NCI-H1092 treated with DMSO at 0.1 percent for 48 hours (cell line): ENCODE results near the gene DISC1.
A peak's percentile ranks its signal among the peaks of the same experiment; 100 is the strongest.
"Not testable (repeated sequence)": the region's sequence is repeated elsewhere in the genome, so short reads cannot be mapped to it uniquely, and the experiment has no call there.

Experiments used
- DNase-seq: peaks from one replicate; lab custom pipeline; 2025; lab: John Stamatoyannopoulos, UW

Gene DISC1

DNA sequence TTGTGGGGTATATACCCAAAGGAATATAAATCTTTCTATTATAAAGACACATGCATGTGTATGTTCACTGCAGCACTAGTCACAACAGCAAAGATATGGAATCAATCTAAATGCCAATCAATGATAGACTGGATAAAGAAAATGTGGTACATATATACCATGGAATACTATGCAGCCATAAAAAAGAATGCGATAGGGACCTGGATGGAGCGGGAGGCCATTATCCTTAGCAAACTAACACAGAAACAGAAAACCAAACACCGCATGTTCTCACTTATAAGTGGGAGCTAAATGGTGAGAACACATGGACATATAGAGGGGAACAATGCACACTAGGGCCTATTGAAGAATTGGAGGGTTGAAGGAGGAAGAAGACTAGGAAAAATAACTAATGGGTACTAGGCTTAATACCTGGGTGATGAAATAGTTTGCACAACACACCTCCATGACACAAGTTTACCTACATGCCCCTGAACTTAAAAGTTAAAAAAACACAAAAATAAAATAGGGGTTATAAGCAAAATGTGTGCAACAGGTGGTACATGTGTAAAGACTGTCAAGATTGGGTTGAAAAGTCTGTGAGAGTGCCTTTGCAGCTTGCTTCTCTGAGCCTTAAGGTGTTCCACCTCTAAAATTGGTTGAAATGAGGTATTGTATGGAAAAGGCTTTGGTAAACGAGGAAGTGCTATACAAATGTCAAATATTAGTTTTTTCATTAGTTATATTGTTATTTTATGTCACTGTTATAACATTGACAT, 43.5 kb downstream of the DISC1 start:
- DNase-seq, result not testable (repeated sequence)

GRCh38 chr1:231670755-231671154, 44.2 kb downstream of the DISC1 start:
- no peak for DNase-seq

DNA sequence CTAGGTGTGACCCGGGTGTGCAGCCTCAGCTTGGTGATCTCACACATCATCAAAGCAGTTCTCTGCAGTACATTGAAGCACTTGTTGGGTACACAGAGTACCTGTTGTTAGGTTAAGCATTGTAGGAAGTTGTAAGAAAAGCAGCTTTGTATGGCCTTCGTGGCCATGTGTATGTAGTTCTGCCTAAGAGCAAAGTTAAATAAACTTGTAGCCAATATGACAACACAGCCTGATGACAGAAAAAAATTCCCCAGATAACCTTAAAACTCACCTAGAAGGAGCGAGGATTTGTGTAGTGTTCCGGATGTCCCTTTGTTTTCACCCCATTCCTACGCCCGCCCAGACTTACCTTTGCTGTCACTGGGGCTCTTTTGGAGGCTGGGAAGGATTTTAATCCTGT, 48.0 kb downstream of the DISC1 start:
- DNase-seq, result no peak

DNA sequence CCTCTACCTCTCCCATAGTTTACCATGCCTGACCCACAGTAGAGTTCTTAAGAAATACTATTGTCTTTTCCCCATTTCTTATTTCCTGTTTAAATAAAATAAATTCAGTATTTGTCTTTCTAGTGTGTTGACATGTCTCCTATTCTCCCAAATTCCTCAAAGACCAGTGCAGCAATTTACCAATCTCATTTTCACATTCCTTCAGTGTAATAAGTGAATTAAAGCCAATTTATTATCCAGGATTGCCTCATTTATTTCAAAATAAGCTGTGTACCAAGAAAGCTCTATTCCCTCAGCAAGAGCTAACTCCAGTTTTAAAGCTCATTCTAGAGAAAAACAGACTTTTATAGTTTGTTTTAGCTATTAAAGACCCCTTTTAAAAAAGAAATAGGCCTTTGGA, 49.9 kb downstream of the DISC1 start:
- no peak for DNase-seq

- no peak for DNase-seq
These were observed 50.9 kb downstream of the DISC1 start for GRCh38 chr1:231677442-231677841.

DNA sequence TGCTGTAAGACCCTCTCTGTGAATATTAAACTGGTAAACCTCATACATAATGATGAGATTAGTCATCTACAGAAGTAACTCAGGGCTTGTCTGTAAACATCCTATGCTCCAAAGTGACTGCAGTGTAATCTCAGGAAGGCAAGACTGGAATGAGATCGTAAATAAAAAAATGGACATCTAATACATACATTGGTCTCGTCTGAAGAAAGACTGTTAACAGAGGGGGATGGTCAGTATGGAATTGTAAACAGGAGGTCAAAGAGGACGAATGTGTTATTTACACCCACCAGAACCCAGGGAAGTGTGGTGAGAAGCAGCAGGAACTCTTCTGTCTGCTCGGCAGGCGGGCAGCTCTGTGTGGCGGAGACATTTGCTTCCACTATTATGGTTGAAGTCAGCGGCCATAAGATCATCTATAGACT, 51.4 kb downstream of the DISC1 start:
- no peak for DNase-seq

DNA sequence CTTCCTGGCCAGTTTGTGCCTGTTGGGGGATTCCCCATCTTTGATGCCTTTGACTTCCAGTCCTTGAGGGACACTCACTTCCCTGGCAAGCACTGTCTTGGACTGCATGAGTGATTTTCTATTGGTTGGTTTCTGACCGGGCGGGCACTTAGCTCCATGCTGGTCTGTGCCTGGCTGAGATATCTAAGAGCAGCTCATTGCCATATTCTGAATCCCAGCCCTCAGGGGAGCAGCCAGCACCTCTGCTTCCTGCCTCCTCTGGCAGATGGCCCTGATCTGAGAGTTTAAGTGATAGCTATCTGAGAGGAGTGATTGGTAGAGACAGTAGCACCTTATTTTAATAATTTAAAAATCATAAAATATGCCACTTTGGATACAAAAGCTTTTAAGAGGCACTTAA, 52.5 kb downstream of the DISC1 start:
- DNase-seq, result peak; percentile 74

- no peak for DNase-seq
These were observed 54.4 kb downstream of the DISC1 start for GRCh38 chr1:231681006-231681405.

GRCh38 chr1:231682779-231683178, 56.2 kb downstream of the DISC1 start:
- no peak for DNase-seq

GRCh38 chr1:231683439-231684165, 57.0 kb downstream of the DISC1 start:
- DNase-seq, result peak; percentile 96

DNA sequence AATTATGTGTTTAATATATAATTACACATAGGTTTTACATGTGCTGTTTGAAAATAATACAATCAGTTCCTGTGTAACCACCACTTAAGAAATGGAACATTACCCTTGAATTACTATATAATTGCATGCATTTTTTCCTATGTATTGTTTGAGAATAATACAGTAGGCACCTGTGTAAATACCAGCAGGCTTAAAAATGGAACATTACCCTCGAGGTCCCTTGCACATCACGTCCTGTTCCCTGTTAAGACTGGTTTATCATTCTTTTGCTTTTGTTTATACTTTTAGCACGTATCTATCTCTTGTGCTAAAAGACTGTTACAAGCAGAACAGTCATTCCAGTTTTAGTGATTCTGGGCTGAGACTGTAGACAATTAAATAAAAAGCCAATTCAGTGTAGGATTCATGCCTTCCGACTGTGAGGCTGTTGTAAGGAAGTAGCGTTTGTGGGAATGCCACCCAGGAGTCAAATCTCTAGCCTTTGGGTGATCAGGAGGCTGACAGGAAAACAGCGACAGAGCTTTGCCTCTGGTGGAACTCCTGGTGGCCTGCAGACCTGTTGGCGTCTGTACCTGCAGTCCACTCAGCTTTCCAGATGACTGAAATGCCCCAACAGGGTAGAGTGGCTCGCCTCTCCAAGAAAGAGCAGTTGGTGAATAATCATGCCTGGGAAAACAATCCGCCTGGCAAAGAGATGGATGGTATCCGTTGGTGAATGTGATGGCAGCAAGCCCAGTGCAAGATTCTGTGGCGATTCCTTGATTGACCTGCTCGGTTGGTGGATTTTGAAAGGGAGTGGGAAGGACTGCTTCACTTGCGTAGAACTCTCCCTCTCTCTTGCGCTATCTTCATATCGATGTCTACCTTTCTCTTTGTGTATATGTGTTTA, 58.0 kb downstream of the DISC1 start:
- peak; percentile 98 for DNase-seq

- DNase-seq, result no peak
These were observed 59.8 kb downstream of the DISC1 start for GRCh38 chr1:231686384-231686783.

DNA sequence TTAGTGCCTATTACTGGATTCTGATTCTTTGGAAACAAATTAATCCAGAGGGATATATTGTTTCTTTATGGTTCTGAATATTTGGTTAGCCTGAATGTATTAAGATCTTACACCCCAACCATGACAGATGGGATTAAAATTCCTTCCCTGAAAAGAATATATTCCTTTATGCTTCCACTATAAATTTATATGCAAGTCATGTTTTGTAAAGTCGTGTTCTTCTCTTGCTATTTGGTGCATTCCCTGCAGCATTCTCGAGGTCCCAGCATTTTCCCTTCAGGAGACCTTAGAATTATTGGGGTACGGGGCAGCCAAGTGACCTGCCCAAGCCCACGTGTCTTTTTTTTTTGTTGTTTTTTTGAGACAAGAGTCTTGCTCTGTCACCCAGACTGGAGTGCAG, 62.4 kb downstream of the DISC1 start:
- no peak for DNase-seq

- peak; percentile 57 for DNase-seq
These were observed 63.5 kb downstream of the DISC1 start for GRCh38 chr1:231690059-231690458.

GRCh38 chr1:231691618-231692259, 65.1 kb downstream of the DISC1 start:
- DNase-seq, result no peak

DNA sequence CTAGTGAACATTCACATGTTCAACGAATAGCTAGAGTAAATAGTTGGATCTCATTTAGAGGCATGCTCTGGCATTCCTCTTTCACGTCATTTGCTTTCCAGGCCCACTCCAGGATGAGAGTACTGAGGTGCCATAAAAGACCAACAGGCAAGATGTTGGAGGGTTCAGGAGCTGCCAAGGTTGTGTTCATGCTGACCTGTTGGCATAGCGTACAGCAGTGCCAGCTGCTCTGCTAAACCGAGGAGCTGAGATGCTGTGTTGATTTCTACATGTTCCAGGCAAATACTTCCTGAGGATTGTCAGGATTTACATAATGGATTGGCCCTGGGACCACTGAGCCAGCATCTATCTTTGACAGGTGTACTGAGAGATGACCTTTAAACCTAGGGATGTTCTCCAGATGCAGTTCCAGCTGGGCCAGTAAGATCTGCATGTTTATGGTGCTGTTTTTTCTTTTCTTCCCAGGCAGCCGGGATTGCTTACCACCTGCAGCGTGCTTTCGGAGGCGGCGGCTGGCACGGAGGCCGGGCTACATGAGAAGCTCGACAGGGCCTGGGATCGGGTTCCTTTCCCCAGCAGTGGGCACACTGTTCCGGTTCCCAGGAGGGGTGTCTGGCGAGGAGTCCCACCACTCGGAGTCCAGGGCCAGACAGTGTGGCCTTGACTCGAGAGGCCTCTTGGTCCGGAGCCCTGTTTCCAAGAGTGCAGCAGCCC, 66.9 kb downstream of the DISC1 start:
- DNase-seq, result peak; percentile 12

- DNase-seq, result no peak
These were observed 67.5 kb downstream of the DISC1 start for GRCh38 chr1:231694075-231694431.

DNA sequence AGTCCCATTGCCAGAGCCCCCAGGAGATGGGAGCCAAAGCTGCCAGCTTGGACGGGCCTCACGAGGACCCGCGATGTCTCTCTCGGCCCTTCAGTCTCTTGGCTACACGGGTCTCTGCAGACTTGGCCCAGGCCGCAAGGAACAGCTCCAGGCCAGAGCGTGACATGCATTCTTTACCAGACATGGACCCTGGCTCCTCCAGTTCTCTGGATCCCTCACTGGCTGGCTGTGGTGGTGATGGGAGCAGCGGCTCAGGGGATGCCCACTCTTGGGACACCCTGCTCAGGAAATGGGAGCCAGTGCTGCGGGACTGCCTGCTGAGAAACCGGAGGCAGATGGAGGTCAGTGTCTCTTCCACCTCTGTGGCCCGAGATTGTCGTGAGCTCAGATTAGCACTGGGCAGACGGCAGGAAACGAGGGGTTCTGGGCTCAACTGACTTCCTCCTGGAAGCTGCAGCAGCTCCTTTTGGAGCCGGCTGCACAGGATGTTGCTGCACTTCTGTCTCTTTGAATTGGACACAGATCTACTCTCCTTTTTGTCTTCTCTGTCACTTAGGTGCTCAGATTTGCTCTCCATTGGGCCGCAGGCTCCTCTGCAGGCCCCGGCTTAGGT, 68.0 kb downstream of the DISC1 start:
- no peak for DNase-seq

GRCh38 chr1:231695439-231696255, 69.1 kb downstream of the DISC1 start:
- DNase-seq, result peak; percentile 60

- DNase-seq, result no peak
These were observed 73.2 kb downstream of the DISC1 start for GRCh38 chr1:231699784-231700183.
